Liver (tissue), 3 donors: ENCODE data around the gene PSMD6.

Source experiments
- CTCF ChIP-seq: fragments of 150-350 bp; IDR thresholded peaks from 2 replicates; pipeline ENCODE4 v1.5.1; 2017; ENCODE audit warnings: improper control_type of control experiment, low read depth, low read length; ENCODE audit not compliant: missing input control
- GABPA ChIP-seq, 2 donors: IDR thresholded peaks in 1 of 2; conservative IDR thresholded peaks in 1 of 2; 2 replicates each; pipeline ENCODE4 v1.6.1; 2016; ENCODE audit warnings: antibody characterized with exemption in 2 of 2, mild to moderate bottlenecking in 1 of 2, moderate library complexity in 1 of 2
- RAD21 ChIP-seq, 2 donors: IDR thresholded peaks; 2 replicates each; pipeline ENCODE4 v1.6.1; 2016; ENCODE audit warnings: antibody characterized with exemption in 2 of 2, mild to moderate bottlenecking in 2 of 2
- donor health status: healthy.
- donor health status: healthy.

- TF ChIP-seq GABPA (IDR thresholded peaks at IDR 0.05 in 1 of 2, conservative IDR thresholded peaks at IDR 0.05 in 1 of 2): no peak
- no peak for TF ChIP-seq RAD21 (IDR thresholded peaks at IDR 0.05)
- no peak for TF ChIP-seq CTCF
Measured at GRCh38 chr3:64067506-64068346, 44.4 kb upstream of the PSMD6 start.
